HG03460 (cell line): ENCODE data around the gene AMN.

Source experiments
- ATAC-seq: cut with Tn5 transposase; IDR thresholded peaks from one replicate; pipeline ENCODE4 v1.9.1; 2021; ENCODE audit not compliant: unreplicated experiment

Gene AMN

GRCh38 chr14:102942069-102942468 lies 19.6 kb downstream of the AMN start:
- no peak for ATAC-seq

- no peak for ATAC-seq
Observed at GRCh38 chr14:102943454-102943853, 21.0 kb downstream of the AMN start.

GRCh38 chr14:102943979-102944378 lies 21.5 kb downstream of the AMN start:
- no peak for ATAC-seq

GRCh38 chr14:102944448-102945330 lies 22.2 kb downstream of the AMN start:
- ATAC-seq: no peak

GRCh38 chr14:102945346-102946130 lies 23.1 kb downstream of the AMN start:
- no peak for ATAC-seq

- ATAC-seq: no peak
Observed at GRCh38 chr14:102947321-102948103, 25.0 kb downstream of the AMN start.

GRCh38 chr14:102948698-102949061 lies 26.2 kb downstream of the AMN start:
- no peak for ATAC-seq

GRCh38 chr14:102949062-102949800 lies 26.8 kb downstream of the AMN start:
- peak; percentile 75 for ATAC-seq

- ATAC-seq: no peak
Observed at GRCh38 chr14:102949801-102950451, 27.5 kb downstream of the AMN start.

GRCh38 chr14:102951034-102951433 lies 28.6 kb downstream of the AMN start:
- no peak for ATAC-seq

GRCh38 chr14:102951799-102952198 lies 29.3 kb downstream of the AMN start:
- no peak for ATAC-seq

- ATAC-seq: no peak
Observed at GRCh38 chr14:102952276-102952675, 29.8 kb downstream of the AMN start.

- no peak for ATAC-seq
Observed at GRCh38 chr14:102953100-102953499, 30.6 kb downstream of the AMN start.

- ATAC-seq: no peak
Observed at GRCh38 chr14:102954081-102954789, 31.8 kb downstream of the AMN start.

- ATAC-seq: no peak
Observed at GRCh38 chr14:102955636-102956408, 33.4 kb downstream of the AMN start.

GRCh38 chr14:102957222-102957621 lies 34.8 kb downstream of the AMN start:
- ATAC-seq: no peak

GRCh38 chr14:102958461-102958860 lies 36.0 kb downstream of the AMN start:
- no peak for ATAC-seq

GRCh38 chr14:102962111-102962627 lies 39.7 kb downstream of the AMN start:
- ATAC-seq: no peak
